ENCODE data around the gene DBT. TPM values are rescaled to one million over a fixed set of nuclear protein-coding genes. Genes with fewer than 3 reads are reported as not detected.
"Not testable (repeated sequence)": the region's sequence is repeated elsewhere in the genome, so short reads cannot be mapped to it uniquely, and the experiment has no call there.

The DBT gene
- 3.4 and 3.7 TPM in 2 replicates for total RNA-seq (2014; rRNA removed)
- 2.9 TPM for polyA plus RNA-seq (2012)

DNA sequence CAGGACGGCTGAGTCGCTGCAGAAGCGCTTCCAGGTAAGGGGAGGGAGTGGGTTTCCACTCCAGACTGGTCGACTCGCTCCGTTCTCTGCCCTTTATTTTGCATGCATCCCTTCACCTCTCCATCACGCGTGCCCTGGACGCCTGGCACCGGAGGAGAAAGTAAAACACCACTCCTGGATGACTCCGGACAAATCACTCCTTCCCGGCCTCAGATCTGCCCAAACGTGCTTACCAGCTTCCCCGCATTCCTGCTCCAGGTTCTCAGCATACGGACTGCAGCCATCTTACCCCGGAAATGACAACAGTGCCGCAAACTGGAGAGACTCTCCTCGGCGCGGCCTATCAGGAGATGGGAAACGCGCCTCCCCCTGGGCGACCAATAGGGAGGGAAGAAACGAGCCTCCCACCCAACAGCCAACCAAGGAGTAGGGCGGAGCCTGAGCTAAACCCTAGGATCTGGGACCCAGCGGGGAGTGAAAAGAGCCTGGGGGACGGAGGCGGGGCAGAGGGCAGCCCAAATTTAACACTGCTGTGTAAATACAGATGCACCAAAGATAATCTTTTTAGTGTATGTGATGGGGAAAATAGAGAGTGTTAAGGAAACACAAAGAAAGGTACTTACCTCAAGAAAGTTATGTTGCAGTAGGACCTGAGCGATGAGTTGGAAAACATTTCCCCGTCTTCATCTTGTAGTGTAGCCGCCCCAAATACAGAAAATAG, at the start of gene DBT:
Gene DBT, minus strand, starts transcription at position 298 of the 721 bp plus-strand sequence. Its CDS starts 14 bp downstream, at position 284.
- DNase-seq (ENCODE audit: low read depth): peak; percentile 92

DNA sequence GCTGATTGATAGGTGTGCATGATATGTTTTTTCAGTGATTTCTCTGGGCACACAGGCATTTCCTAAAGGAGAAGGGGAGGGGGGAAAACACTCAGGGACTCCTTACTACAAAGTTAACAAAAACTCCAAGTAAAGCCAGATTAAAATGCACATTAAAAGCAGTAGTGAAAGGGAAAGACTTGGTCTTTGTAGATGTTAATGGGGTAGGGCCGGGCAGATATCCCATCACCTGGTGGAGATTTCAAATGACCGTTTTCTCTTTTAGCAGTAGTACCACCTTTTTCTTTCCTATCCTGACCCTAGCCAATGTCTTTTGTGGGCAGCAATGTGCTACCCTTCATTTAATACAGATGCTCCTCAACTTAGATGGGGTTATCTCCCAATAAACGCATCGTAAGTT, 48.9 kb upstream of the DBT start:
- DNase-seq (ENCODE audit: low read depth): no peak

DNA sequence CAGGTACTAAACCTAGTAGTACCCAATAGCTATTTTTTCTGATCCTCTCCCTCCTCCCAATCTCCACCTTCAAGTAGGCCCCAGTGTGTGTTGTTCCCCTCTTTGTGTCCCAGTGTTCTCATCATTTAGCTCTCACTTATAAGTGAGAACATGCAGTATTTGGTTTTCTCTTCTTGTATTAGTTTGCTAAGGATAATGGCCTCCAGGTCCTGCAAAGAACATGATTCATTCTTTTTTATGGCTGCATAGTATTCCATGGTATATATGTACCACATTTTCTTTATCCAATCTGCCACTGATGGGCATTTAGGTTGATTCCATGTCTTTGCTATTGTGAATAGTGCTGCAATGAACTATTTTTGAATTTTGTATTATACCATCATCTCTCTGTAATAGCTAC, 47.4 kb upstream of the DBT start:
- not testable (repeated sequence) for DNase-seq (ENCODE audit: low read depth)

DNA sequence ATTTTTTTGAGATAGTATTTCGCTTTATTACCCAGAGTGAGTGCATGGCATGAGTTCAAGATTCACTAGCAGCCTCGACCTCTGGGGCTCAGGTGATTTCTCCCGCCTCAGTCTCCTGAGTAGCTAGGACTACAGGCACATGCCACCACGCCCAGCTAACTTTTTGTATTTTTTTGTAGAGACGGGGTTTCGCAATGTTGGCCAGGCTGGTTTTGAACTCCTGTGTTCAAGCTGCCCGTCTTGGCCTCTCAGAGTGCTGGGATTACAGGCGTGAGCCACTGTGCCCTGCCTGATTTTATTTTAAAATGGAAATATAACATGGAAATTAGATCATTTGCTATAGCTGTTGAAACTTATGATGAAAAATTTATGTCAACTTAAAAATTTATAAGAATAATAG, 46.5 kb upstream of the DBT start:
- no peak for DNase-seq (ENCODE audit: low read depth)

DNA sequence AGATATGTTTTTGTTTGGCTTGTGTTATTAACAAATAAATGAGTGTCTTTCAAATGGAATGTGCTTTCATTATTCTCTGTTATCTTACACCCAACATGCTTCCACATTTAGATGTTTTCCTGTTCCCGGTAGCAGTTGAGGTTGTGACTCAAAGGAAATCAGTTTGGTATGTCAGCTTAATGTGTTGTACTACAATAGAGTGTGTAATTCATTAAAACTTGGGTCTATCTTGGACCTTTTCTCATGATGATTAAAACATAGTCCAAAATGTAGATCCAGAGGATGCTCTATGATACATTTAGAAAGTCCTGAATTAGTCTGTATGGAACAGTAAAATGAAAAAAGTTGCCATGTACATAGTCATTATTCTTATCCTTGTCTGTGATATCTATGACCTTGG, 43.1 kb upstream of the DBT start:
- peak; percentile 37 for DNase-seq (ENCODE audit: low read depth)

DNA sequence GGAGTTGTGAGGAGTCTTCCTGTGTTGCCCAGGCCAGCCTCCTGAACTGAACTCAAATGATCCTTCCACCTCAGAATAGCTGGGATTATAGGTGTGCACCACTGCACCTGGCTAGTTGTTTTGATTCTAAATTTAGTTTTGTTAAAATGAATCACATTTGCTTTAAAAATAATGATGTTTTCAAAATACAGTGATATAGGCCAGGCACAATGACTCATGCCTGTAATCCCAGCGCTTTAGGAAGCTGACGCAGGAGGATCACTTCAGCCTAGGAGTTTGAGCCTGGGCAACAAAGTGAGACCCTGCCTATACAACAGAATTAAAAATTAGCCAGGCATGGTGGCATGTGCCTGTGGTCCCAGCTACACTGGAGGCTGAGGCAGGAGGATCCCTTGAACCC, 40.7 kb upstream of the DBT start:
- no peak for DNase-seq (ENCODE audit: low read depth)

DNA sequence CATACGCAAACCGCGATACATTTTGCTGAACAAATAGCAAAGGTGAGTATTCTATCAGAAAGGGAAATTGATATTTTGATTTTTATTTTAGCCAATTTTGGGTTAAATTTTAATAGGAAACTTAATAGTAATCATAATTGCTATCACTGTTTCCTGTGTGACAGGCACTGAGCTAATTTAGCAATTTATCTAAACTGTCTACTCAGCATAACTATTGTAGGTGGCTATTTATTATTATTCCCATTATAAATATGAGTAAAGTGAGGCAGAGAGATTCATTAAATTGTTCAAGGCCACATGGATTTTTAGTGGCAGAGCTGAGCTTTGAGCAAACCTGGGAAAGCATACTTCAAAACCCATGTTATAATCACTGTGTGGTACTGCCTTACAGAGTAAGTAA, 37.5 kb upstream of the DBT start:
- DNase-seq (ENCODE audit: low read depth): no peak

DNA sequence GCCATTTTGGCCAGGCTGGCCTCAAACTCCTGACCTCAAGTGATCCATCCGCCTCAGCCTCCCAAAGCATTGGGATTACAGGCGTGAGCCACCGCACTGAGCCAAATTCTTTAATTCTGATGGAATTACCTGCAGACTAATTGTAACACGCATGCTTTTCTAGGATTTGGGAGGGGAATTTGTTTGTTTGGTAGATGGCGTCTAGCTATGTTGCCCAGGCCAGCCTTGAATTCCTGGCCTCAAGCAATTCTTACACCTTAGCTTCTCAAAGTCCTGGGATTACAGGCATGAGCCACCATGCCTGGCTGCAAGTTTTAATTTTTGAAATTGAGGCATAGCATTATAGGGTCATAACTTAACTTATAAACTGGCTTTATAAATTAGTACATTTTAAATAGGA, 35.0 kb upstream of the DBT start:
- no peak for DNase-seq (ENCODE audit: low read depth)

DNA sequence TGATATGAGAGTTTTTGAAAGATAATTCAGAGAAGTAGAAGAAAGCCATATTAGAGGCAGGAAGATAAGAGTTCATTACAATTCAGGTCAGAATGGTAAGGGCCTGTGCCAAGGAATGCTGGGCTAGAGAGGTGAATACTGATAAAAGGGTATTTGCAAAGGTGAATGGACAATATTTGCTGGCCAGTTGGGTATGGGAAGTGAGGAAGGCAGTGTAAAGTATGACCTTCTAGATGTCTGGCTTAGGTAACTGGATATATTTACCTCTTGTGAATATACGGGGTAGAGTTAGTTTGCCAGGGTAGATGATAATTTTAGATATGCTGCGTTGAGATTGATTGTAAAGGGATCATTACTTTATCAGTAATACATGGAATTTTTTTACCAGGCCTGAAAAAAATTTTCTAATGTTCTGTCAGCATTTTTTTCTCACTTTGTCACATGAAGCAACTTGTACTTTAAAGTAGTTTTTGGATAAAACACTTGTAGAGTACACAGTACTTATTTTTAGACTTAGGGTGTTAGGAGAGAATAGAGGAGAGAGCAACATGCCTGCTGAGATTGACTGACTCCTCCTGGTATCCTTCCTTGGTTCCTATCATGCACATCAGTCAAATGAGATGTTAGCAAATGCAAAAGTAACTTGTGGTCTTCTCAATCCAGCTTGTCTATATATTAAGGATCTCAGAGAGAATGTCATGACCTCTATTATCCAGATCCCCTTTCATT, 30.5 kb upstream of the DBT start:
- DNase-seq (ENCODE audit: low read depth): no peak

DNA sequence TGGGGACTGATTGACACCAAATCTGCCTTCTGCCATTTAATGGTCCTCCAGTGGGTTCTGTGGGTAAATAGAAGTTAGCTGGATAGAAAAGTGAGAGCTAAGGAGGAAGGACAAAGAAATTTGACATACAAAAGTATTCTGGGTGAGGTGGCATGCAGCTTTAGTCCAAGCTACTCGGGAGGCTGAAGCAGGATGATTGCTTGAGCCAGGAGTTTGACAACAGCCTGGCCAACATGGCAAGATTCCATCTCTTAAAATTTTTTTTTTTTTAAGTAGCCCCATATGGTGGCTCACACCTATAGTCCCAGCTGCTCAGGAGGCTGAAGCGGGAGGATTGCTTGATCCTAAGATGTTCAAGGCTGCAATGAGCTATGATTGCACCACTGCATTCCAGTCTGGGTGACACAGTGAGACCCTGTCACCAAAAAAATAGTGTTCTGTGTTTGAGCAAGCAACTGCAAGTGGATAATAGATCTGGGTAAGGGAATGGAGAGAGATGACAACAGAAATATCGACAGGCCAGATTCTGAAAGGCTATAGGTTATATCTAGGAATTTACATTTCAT, 29.8 kb upstream of the DBT start:
- no peak for DNase-seq (ENCODE audit: low read depth)

DNA sequence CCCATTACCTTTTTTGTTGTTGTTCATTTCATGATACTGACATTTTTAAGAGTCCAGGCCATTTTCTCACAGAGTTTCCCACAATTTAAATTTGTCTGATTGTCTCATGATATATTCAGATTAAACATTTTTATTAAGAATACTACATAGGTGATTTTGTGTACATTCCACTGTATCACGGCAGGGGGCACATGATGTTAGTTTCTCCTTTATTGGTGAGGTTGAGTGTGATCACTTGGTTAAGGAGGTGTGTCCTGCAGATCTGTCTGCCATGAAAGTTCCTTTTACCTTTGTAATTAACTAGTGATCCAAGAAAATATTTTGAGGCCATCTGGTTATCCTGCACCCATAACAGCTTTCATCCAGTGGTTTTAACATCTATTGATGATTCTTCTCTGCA, 28.2 kb upstream of the DBT start:
- peak; percentile 14 for DNase-seq (ENCODE audit: low read depth)

DNA sequence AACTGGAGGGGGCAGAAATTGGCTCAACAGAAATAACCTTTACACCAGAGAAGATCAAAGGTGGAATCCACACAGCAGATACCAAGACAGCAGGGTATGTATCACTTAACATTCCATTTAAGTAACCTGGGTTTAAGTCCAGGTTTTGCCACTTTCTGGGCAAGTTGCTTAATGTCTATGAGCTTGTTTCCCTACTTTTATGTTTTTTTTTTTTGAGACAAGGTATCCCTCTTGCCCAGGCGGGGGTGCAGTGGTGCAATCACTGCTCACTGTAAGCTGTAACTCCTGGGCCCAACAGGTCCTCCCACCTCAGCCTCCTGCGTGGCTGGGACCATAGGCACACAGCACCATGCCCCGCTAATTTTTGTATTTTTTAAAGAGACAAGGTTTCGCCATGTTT, 18.6 kb upstream of the DBT start:
- no peak for DNase-seq (ENCODE audit: low read depth)

DNA sequence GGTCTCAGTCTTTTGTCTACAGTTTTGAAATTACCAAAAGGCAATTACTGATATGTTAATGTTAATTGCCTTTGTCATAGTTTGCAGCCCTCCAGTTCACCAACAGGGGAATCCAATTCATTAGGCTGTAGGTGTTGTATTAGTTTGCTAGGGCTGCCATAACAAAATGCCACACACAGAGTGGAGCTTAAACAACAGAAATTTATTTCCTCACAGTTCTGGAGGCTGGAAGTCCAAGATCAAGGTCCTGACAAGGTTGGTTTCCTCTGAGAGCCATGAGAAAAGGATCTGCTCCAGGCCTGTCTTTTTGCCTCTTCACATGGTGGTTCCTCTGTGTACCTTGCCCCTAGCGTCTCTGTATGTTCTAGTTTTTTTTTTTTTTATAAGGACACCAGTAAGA, 17.6 kb upstream of the DBT start:
- DNase-seq (ENCODE audit: low read depth): no peak

DNA sequence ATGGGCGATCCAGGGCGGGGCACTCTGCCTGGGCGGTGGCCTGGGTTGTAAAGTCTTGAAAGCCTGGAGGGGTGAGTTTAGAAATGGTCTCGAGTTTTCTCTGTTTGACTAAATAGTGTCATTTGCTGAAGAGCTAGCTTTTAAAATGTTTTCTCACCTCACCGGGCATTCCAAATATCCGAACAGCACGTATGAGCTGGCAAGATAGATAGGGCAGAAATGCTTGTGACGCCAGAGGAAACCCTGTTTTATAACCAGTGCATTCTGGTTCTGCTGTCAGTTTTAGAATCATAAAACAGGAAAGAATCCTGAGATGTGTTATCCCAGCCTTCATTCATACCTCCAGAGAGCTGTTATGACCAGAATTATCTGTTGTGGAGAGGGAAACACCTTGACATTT, 17.1 kb upstream of the DBT start:
- DNase-seq (ENCODE audit: low read depth): peak; percentile 10

DNA sequence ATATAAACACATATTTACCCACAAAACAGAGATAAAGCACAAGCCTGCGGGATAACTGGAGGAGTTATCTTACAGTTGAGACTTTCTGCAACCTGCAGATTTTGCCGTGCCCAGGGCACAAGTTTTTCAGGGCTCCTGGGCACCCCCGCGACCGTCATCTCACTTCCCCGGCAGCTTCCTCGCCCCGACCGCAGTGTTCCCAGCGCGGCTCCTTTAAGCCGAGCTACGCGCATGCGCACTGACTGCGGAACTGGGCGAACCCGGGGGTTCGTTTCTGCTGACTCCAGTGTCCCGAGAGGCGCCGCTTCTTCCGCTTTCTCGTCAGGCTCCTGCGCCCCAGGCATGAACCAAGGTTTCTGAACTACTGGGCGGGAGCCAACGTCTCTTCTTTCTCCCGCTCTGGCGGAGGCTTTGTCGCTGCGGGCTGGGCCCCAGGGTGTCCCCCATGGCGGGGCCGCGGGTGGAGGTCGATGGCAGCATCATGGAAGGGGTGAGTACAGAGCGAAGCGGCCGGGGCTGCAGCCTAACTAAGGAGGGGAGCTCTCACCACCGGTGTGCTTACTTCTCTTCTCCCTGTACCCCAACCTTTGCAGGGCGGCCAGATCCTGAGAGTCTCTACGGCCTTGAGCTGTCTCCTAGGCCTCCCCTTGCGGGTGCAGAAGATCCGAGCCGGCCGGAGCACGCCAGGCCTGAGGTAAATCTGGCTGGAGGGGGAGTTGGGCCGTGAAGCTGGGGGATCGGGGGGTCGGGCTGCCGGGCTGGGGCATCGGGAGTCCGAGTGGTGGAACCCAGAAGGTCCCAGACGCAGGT, 16.5 kb upstream of the DBT start, which contains the start of gene RTCA:
Gene RTCA, plus strand, starts transcription at position 286 of the 810 bp plus-strand sequence. Its CDS starts 160 bp downstream, at position 446.
- DNase-seq (ENCODE audit: low read depth): peak; percentile 95

DNA sequence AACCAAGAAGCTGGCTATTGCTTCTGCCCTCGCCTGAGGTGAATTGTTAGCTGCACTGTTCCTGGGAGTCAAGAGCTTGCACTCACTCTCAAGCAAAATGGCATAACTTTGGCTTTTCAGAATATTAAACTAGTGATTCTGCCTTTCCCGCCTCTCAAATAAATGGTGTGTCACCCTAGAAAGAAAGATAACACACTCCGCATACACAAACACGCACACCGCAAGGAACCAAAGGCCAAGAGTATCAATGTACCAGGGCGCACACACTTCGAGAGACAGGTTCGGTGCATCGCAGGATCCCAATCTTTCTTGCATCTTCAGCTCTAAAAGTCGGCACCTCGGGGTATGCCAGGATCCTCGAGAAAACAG, 15.9 kb upstream of the DBT start:
- DNase-seq (ENCODE audit: low read depth): peak; percentile 46

DNA sequence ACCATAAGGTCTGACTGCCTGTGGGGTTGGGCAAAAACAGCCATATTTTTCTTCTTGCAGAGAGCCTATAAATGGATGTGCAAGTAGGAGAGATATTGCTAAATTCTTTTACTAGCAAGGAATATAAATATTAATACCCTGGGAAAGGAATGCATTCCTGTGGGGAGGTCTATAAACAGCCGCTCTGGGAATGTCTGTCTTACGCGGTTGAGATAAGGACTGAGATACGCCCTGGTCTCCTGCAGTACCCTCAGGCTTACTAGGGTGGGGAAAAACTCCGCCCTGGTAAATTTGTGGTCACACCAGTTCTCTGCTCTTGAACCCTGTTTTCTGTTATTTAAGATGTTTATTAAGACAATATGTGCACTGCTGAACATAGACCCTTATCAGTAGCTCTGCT, 14.4 kb upstream of the DBT start:
- not testable (repeated sequence) for DNase-seq (ENCODE audit: low read depth)

DNA sequence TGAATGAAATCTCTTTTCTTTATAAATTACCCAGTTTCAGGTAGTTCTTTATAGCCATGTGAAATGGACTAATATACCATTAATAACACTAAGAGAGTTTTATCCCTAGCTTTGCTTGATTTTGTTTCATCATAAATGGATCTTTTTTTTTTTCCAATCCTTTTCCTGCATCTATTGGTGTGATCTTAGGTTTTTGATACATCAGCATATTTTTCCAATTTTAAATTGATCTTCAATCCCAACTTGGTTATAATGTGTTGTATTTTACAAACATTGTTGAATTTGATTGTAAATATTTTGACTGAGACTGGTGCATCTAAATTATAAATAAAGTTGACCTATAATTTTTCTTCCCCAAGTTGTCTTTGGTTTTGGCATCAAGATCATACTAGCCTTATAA, 12.1 kb upstream of the DBT start:
- no peak for DNase-seq (ENCODE audit: low read depth)

DNA sequence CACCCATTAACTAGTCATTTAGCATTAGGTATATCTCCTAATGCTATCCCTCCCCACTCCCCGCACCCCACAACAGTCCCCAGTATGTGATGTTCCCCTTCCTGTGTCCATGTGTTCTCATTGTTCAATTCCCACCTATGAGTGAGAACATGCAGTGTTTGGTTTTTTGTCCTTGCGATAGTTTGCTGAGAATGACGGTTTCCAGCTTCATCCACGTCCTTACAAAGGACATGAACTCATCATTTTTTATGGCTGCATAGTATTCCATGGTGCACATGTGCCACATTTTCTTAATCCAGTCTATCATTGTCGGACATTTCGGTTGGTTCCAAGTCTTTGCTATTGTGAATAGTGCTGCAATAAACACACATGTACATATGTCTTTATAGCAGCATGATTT, 8.8 kb upstream of the DBT start:
- DNase-seq (ENCODE audit: low read depth): not testable (repeated sequence)

DNA sequence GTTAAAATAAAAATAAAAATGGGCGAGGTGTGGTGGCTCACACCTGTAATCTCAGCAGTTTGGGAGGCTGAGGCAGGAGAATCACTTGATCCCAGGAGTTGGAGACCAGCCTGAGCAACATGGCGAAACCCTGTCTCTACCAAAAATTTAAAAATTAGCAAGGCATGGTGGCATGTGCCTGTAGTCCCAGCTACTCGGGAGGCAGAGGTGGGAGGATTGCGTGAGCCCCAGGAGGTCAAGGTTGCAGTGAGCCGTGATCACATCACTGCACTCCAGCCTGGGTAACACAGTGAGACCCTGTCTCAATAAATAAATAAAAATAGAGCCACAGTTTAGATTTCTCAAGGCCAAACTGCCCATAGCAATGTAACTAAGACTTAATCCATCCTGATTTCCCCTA, 6.6 kb upstream of the DBT start:
- DNase-seq (ENCODE audit: low read depth): not testable (repeated sequence)

DNA sequence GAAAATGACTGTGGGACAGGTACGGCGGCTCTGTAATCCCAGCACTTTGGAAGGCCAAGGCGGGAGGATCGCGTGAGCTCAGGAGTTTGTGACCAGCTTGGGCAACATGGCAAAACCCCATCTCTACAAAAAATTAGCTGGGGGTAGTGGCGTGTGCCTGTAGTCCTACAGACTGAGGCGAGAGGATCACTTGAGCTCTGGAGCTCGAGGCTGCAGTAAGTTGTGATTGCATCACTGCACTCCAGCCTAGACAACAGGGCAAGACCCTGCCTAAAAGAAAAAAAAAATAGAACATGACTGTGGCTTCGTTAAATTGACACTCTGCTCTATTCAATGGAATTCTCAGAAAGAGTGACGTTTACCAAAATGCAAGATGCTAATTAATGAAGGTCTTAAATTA, 3.9 kb upstream of the DBT start:
- DNase-seq (ENCODE audit: low read depth): no peak

DNA sequence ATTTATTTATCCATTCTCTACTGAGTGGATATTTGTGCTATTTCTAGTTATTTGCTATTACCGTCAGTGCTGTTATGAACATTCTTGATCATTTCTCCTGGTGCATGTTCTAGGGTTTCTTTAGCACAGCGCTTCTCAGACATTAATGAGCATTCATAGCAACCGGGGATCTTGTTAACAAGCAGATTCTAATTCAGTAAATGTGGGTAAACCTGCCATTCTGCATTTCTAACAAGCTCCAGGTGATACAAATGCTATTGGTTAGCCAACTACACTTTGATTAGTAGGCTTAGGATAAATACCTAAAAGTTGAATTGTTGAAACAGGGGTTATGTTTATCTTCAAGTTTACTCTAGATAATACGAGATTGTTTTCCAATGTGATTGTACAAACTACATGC, 3.3 kb upstream of the DBT start:
- DNase-seq (ENCODE audit: low read depth): no peak
